Activated T-cell treated with anti-CD3 and anti-CD28 coated beads, Interleukin-2, amount 50 U/mL, for 48 hours (primary cell): Measurements from ENCODE around the gene SCARB2.

Source experiments
- DNase-seq, 2 experiments: peaks; one replicate each; pipeline ENCODE4 v3.0.0-alpha.2; 2020

SCARB2 gene

GRCh38 chr4:76144546-76144945 lies 69.1 kb downstream of the SCARB2 start:
- DNase-seq = no peak

- DNase-seq = no peak
These were observed 72.4 kb downstream of the SCARB2 start for GRCh38 chr4:76141241-76141640.

- no peak for DNase-seq
These were observed 85.9 kb downstream of the SCARB2 start for GRCh38 chr4:76127754-76128153.

- no peak for DNase-seq
These were observed 87.8 kb downstream of the SCARB2 start for GRCh38 chr4:76125816-76126215.

GRCh38 chr4:76120199-76120598 lies 93.4 kb downstream of the SCARB2 start:
- no peak for DNase-seq

GRCh38 chr4:76117536-76117935 lies 96.1 kb downstream of the SCARB2 start:
- DNase-seq = no peak

GRCh38 chr4:76116821-76117220 lies 96.8 kb downstream of the SCARB2 start:
- no peak for DNase-seq
